Adrenal gland (tissue), 5 donors: Measurements from ENCODE around the gene NISCH.

Experiments used
- POLR2A ChIP-seq, 2 donors: fragments of 450-650 bp; IDR thresholded peaks; one replicate each; pipeline ENCODE4 v1.6.1; 2017; ENCODE audit warnings: antibody characterized with exemption in 2 of 2, mild to moderate bottlenecking in 2 of 2, moderate library complexity in 1 of 2
- TF ChIP-seq, protein P1 (sequence below), 6 experiments: fragments of 450-650 bp in 4 of 6; fragments of 200-600 bp in 2 of 6; sonication (generic) in 1 of 6; IDR thresholded peaks; 1 replicate in 5 of 6; 2 replicates in 1 of 6; pipeline versions ENCODE4 v1.5.1 to v1.8.0; 2016 to 2021; ENCODE audit warnings: antibody characterized with exemption in 6 of 6, mild to moderate bottlenecking in 2 of 6, moderate library complexity in 1 of 6
- donor health status: DM: no; HTN: no; CAD: no.

GRCh38 chr3:52463416-52463815 is 8.0 kb downstream of the NISCH start:
- TF ChIP-seq, protein P1, sequence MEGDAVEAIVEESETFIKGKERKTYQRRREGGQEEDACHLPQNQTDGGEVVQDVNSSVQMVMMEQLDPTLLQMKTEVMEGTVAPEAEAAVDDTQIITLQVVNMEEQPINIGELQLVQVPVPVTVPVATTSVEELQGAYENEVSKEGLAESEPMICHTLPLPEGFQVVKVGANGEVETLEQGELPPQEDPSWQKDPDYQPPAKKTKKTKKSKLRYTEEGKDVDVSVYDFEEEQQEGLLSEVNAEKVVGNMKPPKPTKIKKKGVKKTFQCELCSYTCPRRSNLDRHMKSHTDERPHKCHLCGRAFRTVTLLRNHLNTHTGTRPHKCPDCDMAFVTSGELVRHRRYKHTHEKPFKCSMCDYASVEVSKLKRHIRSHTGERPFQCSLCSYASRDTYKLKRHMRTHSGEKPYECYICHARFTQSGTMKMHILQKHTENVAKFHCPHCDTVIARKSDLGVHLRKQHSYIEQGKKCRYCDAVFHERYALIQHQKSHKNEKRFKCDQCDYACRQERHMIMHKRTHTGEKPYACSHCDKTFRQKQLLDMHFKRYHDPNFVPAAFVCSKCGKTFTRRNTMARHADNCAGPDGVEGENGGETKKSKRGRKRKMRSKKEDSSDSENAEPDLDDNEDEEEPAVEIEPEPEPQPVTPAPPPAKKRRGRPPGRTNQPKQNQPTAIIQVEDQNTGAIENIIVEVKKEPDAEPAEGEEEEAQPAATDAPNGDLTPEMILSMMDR (IDR thresholded peaks at IDR 0.05): no peak
- no peak for TF ChIP-seq POLR2A (IDR thresholded peaks at IDR 0.05)
